ENCODE measurements around the gene PRG3. TPM values are rescaled to one million over a fixed set of nuclear protein-coding genes. Genes with fewer than 3 reads are reported as not detected.

The PRG3 gene
- total RNA-seq, result not detected
- long read RNA-seq, result 0 reads

GRCh38 chr11:57380975-57381374 lies at the start of gene PRG3:
PRG3 (minus strand) TSS chr11:57381150; CDS start chr11:57380708, 442 bp downstream.
- ATAC-seq (no peak), DNase-seq (no peak)
- no peaks in the 10 kb centered on the region for H3K27me3 ChIP-seq
- TF ChIP-seq CTCF (IDR thresholded peaks at IDR 0.05), result no peak
- no peaks in the 10 kb centered on the region for H3K36me3 ChIP-seq
- no peaks in the 10 kb centered on the region for H3K9me3 ChIP-seq
- H3K4me1 ChIP-seq, result no peaks in the 10 kb centered on the region
- H3K4me3 ChIP-seq, result no peak within 1 kb of the TSS
- intact Hi-C loops (cut with DNase I), result no loop called here
- H3K27ac ChIP-seq, result no peak within 1 kb of the TSS

- DNase-seq, result no peak
- TF ChIP-seq CTCF (IDR thresholded peaks at IDR 0.05), result no peak
- Histone ChIP-seq H3K9me3 (no peaks in the 10 kb centered on the region), H3K27ac (no peak overlapping the region), H3K36me3 (no peaks in the 10 kb centered on the region), H3K27me3 (no peaks in the 10 kb centered on the region), H3K4me1 (peaks cover 52% of the 10 kb centered on the region), H3K4me3 (no peak overlapping the region)
- ATAC-seq, result no peak
- intact Hi-C loops (cut with DNase I), result no loop called here
These were observed 49.0 kb upstream of the PRG3 start for GRCh38 chr11:57429946-57430345.

GRCh38 chr11:57428643-57429042 lies 47.7 kb upstream of the PRG3 start:
- no peaks in the 10 kb centered on the region for H3K9me3 ChIP-seq
- DNase-seq (no peak), ATAC-seq (no peak)
- intact Hi-C loops (cut with DNase I), result no loop called here
- no peaks in the 10 kb centered on the region for H3K27me3 ChIP-seq
- H3K36me3 ChIP-seq, result peaks cover 5% of the 10 kb centered on the region
- no peak overlapping the region for H3K4me3 ChIP-seq
- TF ChIP-seq CTCF (IDR thresholded peaks at IDR 0.05), result no peak
- H3K27ac ChIP-seq, result no peak overlapping the region
- peaks cover 54% of the 10 kb centered on the region for H3K4me1 ChIP-seq

GRCh38 chr11:57427727-57428082 lies 46.8 kb upstream of the PRG3 start:
- no peak for TF ChIP-seq CTCF (IDR thresholded peaks at IDR 0.05)

GRCh38 chr11:57426929-57427726 lies 46.2 kb upstream of the PRG3 start, which contains the start of gene SLC43A3:
SLC43A3 (minus strand) TSS chr11:57427121; CDS start chr11:57426172, 949 bp downstream.
- Histone ChIP-seq H3K4me1 (peaks cover 43% of the 10 kb centered on the region), H3K27ac (peak within 1 kb of the TSS; percentile 94), H3K27me3 (no peaks in the 10 kb centered on the region), H3K9me3 (no peaks in the 10 kb centered on the region), H3K4me3 (peak within 1 kb of the TSS; percentile 56), H3K36me3 (peaks cover 17% of the 10 kb centered on the region)
- no peak for TF ChIP-seq CTCF (IDR thresholded peaks at IDR 0.05)
- intact Hi-C loops (cut with DNase I), result no loop called here
- DNase-seq, result peak; percentile 89
- ATAC-seq, result peak; percentile 85

More at GRCh38 chr11:57427727-57428082, 46.8 kb upstream of the PRG3 start:
- Histone ChIP-seq H3K9me3 (no peaks in the 10 kb centered on the region), H3K27me3 (no peaks in the 10 kb centered on the region), H3K4me3 (no peak overlapping the region), H3K36me3 (peaks cover 11% of the 10 kb centered on the region), H3K4me1 (peaks cover 46% of the 10 kb centered on the region), H3K27ac (peak overlapping the region; percentile 94)
- no peak for DNase-seq
- intact Hi-C loops (cut with DNase I), result no loop called here
- ATAC-seq, result no peak

All from upper lobe of right lung (tissue), 1 donor.